ENCODE results near the gene KRTAP1-3. TPM values are rescaled to one million over a fixed set of nuclear protein-coding genes. Genes with fewer than 3 reads are reported as not detected.

The KRTAP1-3 gene
- total RNA-seq, 6 donors from 2014 or later = not detected

DNA sequence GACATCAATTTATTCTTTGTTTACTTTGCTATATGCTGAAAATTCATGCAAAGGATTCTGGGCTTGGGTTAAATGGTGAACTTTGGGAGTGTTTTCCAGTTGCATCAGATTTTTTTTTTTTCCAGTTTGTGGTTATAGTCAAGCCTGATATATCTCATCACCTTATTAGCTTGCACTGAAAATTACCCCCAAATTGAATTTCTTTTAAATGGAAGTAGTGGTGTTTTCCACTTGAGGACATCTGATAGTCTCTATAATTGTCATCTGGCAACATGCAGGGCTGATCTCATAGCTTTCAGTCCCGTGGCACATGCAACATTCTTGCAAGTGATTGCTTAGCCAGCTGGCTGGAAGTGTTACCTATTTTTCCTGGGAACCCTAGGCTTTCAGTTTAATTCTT, 21.1 kb downstream of the KRTAP1-3 start:
- ATAC-seq (ENCODE audit: low FRiP score in 2 of 2) = no peak
- 38 to 46% methylated on average over 1 of the region's 1 CpG for whole genome bisulfite sequencing, 2 donors
- no peak for DNase-seq
- no peak overlapping the region for H3K4me3 ChIP-seq
- no peak overlapping the region for H3K27ac ChIP-seq
- TF ChIP-seq, protein P1, sequence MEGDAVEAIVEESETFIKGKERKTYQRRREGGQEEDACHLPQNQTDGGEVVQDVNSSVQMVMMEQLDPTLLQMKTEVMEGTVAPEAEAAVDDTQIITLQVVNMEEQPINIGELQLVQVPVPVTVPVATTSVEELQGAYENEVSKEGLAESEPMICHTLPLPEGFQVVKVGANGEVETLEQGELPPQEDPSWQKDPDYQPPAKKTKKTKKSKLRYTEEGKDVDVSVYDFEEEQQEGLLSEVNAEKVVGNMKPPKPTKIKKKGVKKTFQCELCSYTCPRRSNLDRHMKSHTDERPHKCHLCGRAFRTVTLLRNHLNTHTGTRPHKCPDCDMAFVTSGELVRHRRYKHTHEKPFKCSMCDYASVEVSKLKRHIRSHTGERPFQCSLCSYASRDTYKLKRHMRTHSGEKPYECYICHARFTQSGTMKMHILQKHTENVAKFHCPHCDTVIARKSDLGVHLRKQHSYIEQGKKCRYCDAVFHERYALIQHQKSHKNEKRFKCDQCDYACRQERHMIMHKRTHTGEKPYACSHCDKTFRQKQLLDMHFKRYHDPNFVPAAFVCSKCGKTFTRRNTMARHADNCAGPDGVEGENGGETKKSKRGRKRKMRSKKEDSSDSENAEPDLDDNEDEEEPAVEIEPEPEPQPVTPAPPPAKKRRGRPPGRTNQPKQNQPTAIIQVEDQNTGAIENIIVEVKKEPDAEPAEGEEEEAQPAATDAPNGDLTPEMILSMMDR (IDR thresholded peaks at IDR 0.05) = no peak
- no peak for TF ChIP-seq EP300 (IDR thresholded peaks at IDR 0.05)
- H3K27me3 ChIP-seq = no peaks in the 10 kb centered on the region
- no peaks in the 10 kb centered on the region for H3K4me1 ChIP-seq
- no peaks in the 10 kb centered on the region for H3K9me3 ChIP-seq
- H3K36me3 ChIP-seq = no peaks in the 10 kb centered on the region

DNA sequence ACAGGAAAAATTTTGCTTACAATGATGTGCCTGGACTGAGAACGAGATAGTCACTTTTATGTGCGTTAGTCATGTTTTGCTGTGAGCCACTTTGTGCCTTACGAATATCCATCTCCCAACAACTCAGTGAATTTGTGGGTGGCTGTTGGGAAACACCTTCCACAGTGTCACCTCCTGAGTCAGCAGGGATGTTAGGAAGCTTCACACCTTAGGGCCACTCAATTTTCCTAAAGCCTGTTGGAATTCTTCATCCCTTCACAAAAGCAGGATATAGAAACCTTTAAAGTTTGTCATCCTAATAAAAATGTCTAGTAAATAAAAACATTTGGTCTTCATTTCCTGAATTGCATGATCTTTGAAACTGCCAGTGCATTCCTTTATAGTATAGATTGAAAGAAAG, 21.5 kb downstream of the KRTAP1-3 start:
- no peak overlapping the region for H3K27ac ChIP-seq
- H3K4me1 ChIP-seq = no peaks in the 10 kb centered on the region
- no peak overlapping the region for H3K4me3 ChIP-seq
- H3K27me3 ChIP-seq = no peaks in the 10 kb centered on the region
- H3K9me3 ChIP-seq = no peaks in the 10 kb centered on the region
- 83 to 90% methylated on average over 3 of the region's 3 CpGs for WGBS, 2 donors
- TF ChIP-seq, protein P1 (IDR thresholded peaks at IDR 0.05) = no peak
- TF ChIP-seq POLR2A (IDR thresholded peaks at IDR 0.05) (no peak), POLR2AphosphoS5 (IDR thresholded peaks at IDR 0.05) (no peak), EP300 (IDR thresholded peaks at IDR 0.05) (no peak)
- DNase-seq (no peak), ATAC-seq (ENCODE audit: low FRiP score in 2 of 2) (no peak)
- no peaks in the 10 kb centered on the region for H3K36me3 ChIP-seq

- WGBS, 2 donors = 64 to 65% methylated on average over 6 of the region's 6 CpGs
- DNase-seq = no peak
- Histone ChIP-seq H3K4me3 (no peak overlapping the region), H3K9me3 (no peaks in the 10 kb centered on the region), H3K36me3 (no peaks in the 10 kb centered on the region), H3K4me1 (no peaks in the 10 kb centered on the region), H3K27me3 (no peaks in the 10 kb centered on the region), H3K27ac (no peak overlapping the region)
- ATAC-seq (ENCODE audit: low FRiP score in 2 of 2) = no peak
- no peak for TF ChIP-seq POLR2A (IDR thresholded peaks at IDR 0.05)
- TF ChIP-seq EP300 (IDR thresholded peaks at IDR 0.05) = no peak
- TF ChIP-seq POLR2AphosphoS5 (IDR thresholded peaks at IDR 0.05) = no peak
- TF ChIP-seq, protein P1 (IDR thresholded peaks at IDR 0.05) = no peak
These were observed 22.2 kb downstream of the KRTAP1-3 start for GRCh38 chr17:41012326-41013120.

DNA sequence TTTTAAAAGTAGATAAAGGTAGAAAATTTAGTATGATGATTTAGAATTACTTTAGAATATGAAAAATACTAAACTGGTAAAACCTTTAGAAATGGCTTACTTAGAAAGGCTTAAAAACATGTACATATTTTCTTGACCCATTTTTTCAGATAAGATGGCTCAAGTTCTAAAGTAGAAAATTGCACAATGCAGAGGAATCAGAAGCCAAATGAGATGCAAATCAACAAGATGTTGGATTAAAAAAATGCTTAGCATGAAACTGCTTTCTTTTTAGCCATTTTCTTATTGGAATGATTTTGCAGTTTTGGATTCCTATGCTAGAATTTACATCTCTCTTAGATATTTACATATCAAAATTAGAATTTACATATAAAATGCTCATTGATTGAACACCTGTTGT, 24.2 kb downstream of the KRTAP1-3 start:
- H3K9me3 ChIP-seq = no peaks in the 10 kb centered on the region
- no peak overlapping the region for H3K4me3 ChIP-seq
- no peak overlapping the region for H3K27ac ChIP-seq
- DNase-seq = no peak
- no peaks in the 10 kb centered on the region for H3K36me3 ChIP-seq
- ATAC-seq (ENCODE audit: low FRiP score in 2 of 2) = no peak
- H3K4me1 ChIP-seq = no peaks in the 10 kb centered on the region
- H3K27me3 ChIP-seq = no peaks in the 10 kb centered on the region
- TF ChIP-seq POLR2AphosphoS5 (IDR thresholded peaks at IDR 0.05) (no peak), POLR2A (IDR thresholded peaks at IDR 0.05) (no peak), EP300 (IDR thresholded peaks at IDR 0.05) (no peak)
- TF ChIP-seq, protein P1 (IDR thresholded peaks at IDR 0.05) = no peak

- WGBS, 2 donors = 83 to 95% methylated on average over 1 of the region's 1 CpG
- Histone ChIP-seq H3K4me1 (no peaks in the 10 kb centered on the region), H3K27ac (no peak overlapping the region), H3K4me3 (no peak overlapping the region), H3K9me3 (no peaks in the 10 kb centered on the region), H3K27me3 (no peaks in the 10 kb centered on the region), H3K36me3 (no peaks in the 10 kb centered on the region)
- DNase-seq = no peak
- TF ChIP-seq, protein P1 (IDR thresholded peaks at IDR 0.05) = no peak
- TF ChIP-seq EP300 (IDR thresholded peaks at IDR 0.05) = no peak
- TF ChIP-seq POLR2A (IDR thresholded peaks at IDR 0.05) = no peak
- no peak for TF ChIP-seq POLR2AphosphoS5 (IDR thresholded peaks at IDR 0.05)
- ATAC-seq (ENCODE audit: low FRiP score in 2 of 2) = no peak
These were observed 24.7 kb downstream of the KRTAP1-3 start for GRCh38 chr17:41009936-41010335.

All from upper lobe of left lung (tissue), 6 donors.